Measurements from ENCODE around the gene SPTBN5.

DNA sequence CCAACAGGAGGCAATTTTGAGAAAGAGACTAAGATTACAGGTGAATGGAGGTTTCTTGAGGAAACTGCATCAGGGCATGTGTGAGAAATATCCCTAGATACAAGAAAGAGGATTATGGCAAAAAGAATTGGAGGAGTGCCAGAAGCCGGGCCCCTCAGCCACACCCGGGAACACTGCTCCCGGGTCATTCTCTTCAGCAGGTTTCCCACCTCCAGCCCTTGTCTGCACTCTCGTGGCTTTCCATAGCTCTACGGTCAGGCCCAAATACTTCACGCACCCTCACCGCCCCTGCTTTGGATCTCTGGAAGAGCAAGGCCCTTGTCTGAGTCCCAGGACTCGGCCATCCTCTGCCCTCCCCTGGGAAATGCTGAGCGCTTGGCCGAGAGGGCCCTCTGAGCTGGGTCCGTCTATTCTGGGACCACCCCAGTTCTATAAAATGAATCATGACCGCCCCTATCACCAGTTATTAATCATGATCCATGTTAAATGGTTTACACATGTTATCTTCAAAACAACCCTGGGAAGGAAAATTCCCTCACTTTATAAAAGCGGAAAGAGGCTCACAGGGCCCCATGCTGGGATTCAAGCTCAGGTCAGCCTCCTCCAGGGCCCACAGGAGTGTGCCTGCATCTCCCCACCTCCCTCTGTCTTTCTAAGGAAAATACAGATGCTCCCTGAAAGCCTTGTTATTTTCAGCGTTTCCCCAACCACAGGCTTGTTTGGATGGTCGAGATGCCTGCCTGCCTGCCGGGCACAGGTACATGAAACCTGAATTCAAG is 38.8 kb upstream of the SPTBN5 start:
- TF ChIP-seq, protein P1, sequence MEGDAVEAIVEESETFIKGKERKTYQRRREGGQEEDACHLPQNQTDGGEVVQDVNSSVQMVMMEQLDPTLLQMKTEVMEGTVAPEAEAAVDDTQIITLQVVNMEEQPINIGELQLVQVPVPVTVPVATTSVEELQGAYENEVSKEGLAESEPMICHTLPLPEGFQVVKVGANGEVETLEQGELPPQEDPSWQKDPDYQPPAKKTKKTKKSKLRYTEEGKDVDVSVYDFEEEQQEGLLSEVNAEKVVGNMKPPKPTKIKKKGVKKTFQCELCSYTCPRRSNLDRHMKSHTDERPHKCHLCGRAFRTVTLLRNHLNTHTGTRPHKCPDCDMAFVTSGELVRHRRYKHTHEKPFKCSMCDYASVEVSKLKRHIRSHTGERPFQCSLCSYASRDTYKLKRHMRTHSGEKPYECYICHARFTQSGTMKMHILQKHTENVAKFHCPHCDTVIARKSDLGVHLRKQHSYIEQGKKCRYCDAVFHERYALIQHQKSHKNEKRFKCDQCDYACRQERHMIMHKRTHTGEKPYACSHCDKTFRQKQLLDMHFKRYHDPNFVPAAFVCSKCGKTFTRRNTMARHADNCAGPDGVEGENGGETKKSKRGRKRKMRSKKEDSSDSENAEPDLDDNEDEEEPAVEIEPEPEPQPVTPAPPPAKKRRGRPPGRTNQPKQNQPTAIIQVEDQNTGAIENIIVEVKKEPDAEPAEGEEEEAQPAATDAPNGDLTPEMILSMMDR (IDR thresholded peaks at IDR 0.05) = no peak
- no peak for TF ChIP-seq TCF7L2 (IDR thresholded peaks at IDR 0.05; ENCODE audit: low read depth, low read length)
- no peak for TF ChIP-seq POLR2AphosphoS5 (IDR thresholded peaks at IDR 0.05; ENCODE audit: low read depth, low read length)
